ENCODE data around the gene UNCX.

DNA sequence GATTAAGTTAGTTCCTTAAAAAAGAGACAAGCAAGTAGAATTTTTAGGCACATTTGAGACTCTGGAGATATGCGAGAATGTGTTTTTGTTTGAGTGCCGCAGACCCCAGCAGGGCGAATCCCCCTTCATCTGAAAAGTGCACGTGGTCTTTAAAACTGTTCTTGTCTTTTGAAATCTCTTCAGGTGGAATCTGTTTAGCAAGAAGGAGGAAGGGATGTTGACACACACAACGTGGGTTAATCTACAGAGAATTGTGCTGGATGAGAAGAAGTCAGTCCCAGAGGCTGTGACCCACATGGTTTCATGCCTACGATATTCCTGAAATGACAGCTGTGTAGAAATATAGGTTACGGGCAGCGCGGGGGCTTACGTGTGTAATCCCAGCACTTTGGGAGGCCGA, 45.5 kb upstream of the UNCX start:
- TF ChIP-seq, protein P1, sequence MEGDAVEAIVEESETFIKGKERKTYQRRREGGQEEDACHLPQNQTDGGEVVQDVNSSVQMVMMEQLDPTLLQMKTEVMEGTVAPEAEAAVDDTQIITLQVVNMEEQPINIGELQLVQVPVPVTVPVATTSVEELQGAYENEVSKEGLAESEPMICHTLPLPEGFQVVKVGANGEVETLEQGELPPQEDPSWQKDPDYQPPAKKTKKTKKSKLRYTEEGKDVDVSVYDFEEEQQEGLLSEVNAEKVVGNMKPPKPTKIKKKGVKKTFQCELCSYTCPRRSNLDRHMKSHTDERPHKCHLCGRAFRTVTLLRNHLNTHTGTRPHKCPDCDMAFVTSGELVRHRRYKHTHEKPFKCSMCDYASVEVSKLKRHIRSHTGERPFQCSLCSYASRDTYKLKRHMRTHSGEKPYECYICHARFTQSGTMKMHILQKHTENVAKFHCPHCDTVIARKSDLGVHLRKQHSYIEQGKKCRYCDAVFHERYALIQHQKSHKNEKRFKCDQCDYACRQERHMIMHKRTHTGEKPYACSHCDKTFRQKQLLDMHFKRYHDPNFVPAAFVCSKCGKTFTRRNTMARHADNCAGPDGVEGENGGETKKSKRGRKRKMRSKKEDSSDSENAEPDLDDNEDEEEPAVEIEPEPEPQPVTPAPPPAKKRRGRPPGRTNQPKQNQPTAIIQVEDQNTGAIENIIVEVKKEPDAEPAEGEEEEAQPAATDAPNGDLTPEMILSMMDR (IDR thresholded peaks at IDR 0.05) = no peak
- no peak for TF ChIP-seq POLR2A (IDR thresholded peaks at IDR 0.05; ENCODE audit: low read depth)
- TF ChIP-seq POLR2AphosphoS5 (IDR thresholded peaks at IDR 0.05) = no peak
- no peak for TF ChIP-seq EP300 (IDR thresholded peaks at IDR 0.05)
